HG03280 (cell line): Measurements from ENCODE around the gene LRP1.

Source experiments
- ATAC-seq: cut with Tn5 transposase; IDR thresholded peaks from one replicate; pipeline ENCODE4 v1.9.1; 2021; ENCODE audit warnings: mild to moderate bottlenecking, moderate library complexity; ENCODE audit not compliant: unreplicated experiment

Gene LRP1

DNA sequence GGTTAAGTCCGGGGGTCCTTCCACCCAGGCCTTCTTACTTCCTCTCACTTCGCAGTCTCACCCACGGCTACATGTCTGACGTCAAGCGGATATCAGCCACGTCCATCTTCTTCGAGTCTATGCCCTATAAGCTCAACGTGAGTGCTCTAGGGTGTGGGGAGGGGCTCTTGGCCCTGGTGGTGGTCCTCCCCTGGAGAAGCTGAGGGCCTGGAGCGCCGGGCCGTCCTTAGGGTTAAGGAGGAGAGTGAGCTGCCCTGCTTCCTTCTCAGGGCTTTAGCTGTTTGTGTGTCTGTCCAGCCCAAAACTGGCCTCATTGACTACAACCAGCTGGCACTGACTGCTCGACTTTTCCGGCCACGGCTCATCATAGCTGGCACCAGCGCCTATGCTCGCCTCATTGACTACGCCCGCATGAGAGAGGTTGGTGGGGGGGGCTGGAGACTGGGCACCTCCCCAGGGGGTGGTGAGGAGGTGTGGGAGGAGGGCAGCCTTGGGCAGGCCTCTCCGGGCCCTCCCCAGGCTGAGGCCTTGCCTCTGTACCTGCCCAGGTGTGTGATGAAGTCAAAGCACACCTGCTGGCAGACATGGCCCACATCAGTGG lies 104.0 kb downstream of the LRP1 start:
- ATAC-seq = no peak

DNA sequence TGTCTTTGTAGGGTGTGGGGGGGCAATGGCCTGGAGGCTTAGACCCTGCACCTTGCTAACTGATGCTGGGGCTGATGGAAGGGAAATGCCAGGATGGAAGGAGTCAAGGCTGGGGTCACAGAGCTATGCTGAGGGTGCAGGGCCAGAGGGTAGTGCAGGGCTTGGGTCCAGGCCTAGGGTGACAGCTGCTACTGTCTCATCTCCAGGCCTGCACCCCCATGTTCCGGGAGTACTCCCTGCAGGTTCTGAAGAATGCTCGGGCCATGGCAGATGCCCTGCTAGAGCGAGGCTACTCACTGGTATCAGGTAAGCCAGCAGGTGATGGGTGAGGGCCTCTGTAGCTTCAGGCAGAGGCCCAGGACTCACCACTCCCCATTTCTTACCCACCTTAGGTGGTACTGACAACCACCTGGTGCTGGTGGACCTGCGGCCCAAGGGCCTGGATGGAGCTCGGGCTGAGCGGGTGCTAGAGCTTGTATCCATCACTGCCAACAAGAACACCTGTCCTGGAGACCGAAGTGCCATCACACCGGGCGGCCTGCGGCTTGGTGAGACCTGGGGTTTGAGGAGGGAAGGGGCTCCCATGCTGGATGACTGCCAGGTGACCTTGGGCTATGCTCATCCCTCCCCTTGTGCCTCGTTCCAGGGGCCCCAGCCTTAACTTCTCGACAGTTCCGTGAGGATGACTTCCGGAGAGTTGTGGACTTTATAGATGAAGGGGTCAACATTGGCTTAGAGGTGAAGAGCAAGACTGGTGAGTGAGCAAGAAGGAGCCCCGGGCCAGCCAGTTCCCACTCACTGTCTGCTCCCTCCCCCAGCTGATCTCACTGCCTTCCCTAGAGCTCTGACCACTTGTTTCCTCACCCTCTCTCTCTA lies 105.3 kb downstream of the LRP1 start:
- no peak for ATAC-seq

GRCh38 chr12:57234233-57234570 lies 105.9 kb downstream of the LRP1 start:
- ATAC-seq = no peak

DNA sequence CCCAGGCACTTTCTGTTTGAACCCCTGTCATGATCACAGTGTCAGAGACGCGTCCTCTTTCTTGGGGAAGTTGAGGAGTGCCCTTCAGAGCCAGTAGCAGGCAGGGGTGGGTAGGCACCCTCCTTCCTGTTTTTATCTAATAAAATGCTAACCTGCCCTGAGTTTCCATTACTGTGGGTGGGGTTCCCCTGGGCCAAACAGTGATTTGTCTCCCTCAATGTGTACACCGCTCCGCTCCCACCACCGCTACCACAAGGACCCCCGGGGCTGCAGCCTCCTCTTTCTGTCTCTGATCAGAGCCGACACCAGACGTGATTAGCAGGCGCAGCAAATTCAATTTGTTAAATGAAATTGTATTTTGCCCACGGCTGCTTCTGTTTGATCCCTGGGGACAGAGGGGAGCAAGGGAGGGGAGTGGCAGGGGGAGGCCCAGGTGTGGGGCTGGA lies 106.3 kb downstream of the LRP1 start:
- no peak for ATAC-seq

DNA sequence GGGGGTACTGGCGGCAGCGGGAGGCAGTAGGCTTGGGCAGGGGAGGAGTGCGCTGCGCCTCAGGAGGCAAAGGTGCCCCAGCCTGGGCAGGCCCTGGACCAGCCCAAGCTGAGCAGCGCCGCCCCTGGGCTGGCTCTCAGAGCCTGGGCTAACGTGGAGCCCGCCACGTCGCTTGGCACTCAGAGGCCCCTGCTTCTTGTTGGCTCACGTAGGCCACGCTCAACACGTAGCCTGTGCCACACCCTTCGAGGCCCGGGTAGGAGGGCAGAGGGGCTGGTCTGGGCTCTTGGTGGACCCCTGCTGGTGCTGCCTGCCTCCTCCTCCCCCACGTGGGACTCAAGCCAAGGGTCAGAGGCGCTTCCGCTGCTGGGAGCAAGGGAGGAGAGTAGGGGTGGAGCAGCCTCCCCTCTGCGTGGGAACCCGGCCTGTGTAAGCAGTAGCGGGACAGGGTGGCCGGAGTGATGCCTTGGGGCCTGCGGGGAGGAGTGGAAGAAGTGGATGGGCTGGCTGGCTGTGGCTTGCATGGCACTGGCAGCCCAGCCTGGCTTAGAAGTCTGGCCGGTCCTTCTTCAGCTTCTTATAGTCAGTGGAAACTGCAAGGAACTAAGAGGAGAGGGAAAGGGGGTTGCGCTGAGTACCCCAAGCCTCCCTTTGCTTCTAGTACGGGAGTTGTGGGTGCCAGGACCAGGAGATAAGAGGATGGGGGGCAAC lies 106.9 kb downstream of the LRP1 start:
- no peak for ATAC-seq

DNA sequence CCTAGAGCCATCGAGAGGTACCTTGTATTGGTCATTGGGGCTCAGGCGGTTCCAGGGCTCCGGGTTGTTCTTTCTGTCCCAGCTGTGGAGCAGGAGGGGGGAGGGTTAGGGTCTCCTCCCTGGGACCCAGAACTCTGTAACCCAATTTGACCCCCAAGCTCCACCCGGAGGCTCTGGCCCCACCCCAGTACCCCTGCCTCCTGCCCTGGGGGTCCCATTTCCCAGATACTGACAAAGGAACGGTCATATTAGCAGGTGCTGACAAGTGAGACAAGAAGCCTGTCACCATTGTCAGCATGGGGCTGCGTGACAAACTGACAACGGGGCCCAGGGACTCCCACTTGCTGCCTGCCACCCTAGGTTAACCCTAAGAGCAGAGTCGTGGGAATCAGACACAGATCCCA lies 107.4 kb downstream of the LRP1 start:
- ATAC-seq = no peak

DNA sequence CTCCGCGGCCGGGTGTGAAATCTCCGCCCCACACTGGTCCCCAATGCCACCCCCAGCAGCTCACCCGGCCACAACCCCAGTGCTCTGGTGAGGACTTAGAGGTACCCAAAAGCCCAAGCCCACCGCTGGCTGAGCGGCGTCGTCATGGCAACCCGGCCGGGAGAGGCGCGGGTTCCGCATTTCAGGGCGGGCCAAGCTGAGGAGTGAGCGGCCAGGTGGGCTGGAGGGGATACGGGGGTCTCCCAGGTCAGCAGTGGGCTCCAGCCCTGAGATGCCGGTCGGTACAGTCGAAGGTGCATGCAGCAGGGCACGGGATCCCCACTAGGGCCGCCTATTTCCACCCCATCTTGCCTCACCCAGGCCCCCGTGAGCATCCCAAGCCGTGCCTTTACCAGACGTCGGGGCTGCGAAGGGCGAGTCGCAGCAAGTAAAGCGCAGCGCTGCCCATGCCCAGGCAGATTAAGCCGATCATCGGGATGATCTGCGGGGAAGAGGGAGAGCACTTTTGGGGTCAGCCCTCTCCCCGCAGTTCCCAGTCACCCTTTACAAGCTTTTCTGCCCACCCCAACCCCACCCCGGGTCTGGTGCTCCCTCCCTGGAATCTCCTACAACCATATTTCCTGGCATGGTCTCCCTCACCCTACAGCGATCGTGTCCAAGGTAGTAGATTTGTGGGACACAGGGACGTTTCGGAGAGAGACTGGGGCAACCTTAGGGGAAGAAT lies 108.1 kb downstream of the LRP1 start:
- no peak for ATAC-seq

- no peak for ATAC-seq
These were observed 108.8 kb downstream of the LRP1 start for GRCh38 chr12:57236925-57237595.

DNA sequence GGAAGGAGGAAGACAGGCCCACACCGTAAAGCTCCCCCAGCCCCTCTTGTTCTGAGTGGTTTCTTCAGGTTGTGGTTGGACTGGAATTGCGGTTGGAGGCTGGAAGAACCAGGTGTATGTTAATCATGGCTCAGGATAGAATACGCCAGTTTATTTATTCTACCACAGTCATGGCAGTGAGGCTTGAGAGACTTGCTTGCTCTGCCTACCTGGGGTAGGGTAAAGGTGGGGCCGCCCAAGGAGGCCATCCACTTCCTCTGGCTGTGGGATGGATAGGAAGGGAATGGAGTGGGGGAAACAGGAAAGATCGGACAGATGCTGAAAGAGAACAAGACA lies 109.3 kb downstream of the LRP1 start:
- ATAC-seq = no peak

GRCh38 chr12:57237932-57238853 lies 109.9 kb downstream of the LRP1 start:
- no peak for ATAC-seq

DNA sequence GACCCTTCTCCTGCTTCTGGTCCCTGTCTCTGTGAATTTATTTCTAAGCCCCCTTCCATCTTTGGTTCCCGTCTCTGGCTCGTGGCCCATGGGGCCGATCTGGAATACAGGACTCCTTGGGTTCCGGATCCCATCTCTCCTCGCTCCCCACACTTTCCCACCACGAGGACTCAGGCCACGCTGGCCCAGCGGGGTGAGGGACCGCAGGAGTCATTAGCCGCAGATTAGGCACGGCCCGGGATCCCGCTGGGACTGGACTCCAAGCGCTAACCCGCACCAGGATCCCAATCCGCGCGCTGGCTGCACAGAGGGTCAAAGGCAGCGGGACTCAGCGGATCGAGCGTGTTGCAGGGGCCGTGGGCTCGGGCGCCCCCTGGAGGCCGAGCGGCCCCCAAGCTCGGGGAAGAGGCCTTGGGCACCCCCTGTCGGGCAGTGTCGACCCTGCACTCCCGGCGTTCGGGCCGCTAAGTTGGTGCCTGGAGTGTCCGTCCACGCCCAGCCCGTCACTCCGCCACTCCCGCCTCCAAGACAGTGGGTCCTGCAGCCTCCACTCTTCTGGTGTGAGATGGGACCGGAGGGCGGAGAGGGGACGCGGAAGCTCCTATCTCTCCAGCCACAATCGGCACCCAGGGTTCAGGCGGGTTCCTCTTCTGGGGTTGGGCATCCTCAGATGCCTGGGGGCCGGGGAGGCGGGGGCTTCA lies 110.7 kb downstream of the LRP1 start:
- ATAC-seq = peak; percentile 51

DNA sequence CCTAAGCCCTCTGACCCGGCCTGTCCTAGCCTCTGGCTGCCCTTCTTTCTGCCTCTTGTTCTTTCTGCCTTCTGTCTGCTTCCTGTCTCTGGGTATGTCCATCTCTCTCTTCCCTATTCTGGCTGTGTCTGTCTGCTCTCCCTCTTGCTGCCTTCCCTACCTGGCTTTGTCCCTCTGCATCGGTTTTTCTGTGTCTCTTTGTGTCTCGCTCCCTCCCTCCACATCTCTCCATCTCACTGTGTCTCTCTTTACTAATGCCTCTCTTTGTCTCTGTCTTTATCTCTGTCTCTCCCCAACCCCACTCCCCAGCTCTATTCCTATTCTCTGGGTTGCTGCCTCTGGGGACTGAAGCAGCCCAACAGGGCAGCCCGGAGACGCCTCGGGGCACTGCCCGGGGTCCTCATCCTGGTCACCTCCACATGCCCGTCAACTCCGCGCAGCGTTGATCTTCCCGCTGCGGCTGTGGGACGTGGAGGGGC lies 111.3 kb downstream of the LRP1 start:
- ATAC-seq = no peak

GRCh38 chr12:57240066-57240921 lies 112.0 kb downstream of the LRP1 start:
- no peak for ATAC-seq

DNA sequence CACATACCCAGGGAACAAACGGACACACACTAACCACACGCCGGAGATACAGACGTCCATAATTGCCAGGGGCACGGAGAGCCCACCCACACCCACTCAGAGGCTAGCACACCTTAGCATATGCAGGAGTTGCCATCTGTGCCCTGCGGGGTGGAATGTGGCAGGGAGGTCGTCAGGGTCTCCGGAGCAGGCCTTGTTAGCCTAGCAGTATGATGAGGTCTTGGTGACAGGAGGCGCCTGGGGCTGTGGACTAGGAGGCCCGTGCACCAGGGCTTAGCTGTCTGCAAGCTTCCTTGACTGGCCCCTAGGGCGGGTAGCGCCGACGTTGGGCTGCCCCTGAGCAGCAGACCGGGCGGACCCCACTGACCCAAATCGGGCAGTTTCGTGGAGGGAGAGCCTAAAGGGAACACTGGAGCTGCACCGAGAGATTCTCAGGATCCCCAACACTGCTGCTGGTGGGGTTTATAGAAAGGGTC lies 112.7 kb downstream of the LRP1 start:
- ATAC-seq = no peak

- ATAC-seq = no peak
These were observed 113.4 kb downstream of the LRP1 start for GRCh38 chr12:57241402-57242310.

GRCh38 chr12:57242329-57242690 lies 114.0 kb downstream of the LRP1 start:
- no peak for ATAC-seq
